Prostate gland (tissue), 2 donors: Measurements from ENCODE around the gene FARP1.

ENCODE experiments used
- POLR2A ChIP-seq: fragments of 450-650 bp; IDR thresholded peaks from one replicate; pipeline ENCODE4 v1.6.1; 2016; ENCODE audit warnings: antibody characterized with exemption, mild to moderate bottlenecking
- TF ChIP-seq, protein P1 (sequence below), 4 experiments: fragments of 200-600 bp in 2 of 4; fragments of 450-650 bp in 2 of 4; sonication (generic) in 2 of 4; IDR thresholded peaks; 1 replicate in 3 of 4; 2 replicates in 1 of 4; pipeline ENCODE4 v1.5.1; 2016 to 2019; ENCODE audit warnings: antibody characterized with exemption in 4 of 4, mild to moderate bottlenecking in 2 of 4, moderate library complexity in 2 of 4

DNA sequence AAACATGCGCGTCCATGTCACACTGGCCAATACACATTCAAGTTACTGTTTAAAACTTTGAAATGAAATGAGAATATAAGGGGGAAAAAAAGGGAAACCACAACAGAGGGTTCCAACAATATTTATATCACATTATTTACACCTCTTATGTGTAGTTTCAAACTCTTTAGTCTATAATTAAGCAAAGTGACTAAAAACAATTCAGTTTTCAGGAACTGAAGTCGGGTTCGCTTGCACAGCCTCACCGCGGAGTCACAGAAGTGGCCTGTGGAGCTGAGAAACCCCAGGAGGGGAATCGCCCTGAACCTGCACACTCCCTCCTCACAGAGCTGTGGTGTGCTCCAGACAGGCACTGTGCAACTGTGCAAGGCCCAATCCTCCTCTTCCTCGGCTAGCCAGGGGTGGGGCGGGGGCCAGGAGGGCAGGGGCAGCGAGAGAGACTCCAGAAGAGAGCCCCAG, 358.1 kb downstream of the FARP1 start:
- TF ChIP-seq, protein P1, sequence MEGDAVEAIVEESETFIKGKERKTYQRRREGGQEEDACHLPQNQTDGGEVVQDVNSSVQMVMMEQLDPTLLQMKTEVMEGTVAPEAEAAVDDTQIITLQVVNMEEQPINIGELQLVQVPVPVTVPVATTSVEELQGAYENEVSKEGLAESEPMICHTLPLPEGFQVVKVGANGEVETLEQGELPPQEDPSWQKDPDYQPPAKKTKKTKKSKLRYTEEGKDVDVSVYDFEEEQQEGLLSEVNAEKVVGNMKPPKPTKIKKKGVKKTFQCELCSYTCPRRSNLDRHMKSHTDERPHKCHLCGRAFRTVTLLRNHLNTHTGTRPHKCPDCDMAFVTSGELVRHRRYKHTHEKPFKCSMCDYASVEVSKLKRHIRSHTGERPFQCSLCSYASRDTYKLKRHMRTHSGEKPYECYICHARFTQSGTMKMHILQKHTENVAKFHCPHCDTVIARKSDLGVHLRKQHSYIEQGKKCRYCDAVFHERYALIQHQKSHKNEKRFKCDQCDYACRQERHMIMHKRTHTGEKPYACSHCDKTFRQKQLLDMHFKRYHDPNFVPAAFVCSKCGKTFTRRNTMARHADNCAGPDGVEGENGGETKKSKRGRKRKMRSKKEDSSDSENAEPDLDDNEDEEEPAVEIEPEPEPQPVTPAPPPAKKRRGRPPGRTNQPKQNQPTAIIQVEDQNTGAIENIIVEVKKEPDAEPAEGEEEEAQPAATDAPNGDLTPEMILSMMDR (IDR thresholded peaks at IDR 0.05) = no peak
- TF ChIP-seq POLR2A = no peak
